Ishikawa (cell line): ENCODE data around the gene FKBP10.

Experiments used
- CREB1 ChIP-seq: IDR thresholded peaks from 2 replicates; pipeline ENCODE4 v1.6.1; 2012; ENCODE audit warnings: low read depth
- EGR1 ChIP-seq: IDR thresholded peaks from 2 replicates; pipeline ENCODE4 v1.6.1; 2012
- EP300 ChIP-seq: IDR thresholded peaks from 2 replicates; pipeline ENCODE4 v1.6.1; 2012; ENCODE audit warnings: borderline replicate concordance
- FOXM1 ChIP-seq: IDR thresholded peaks from 2 replicates; pipeline ENCODE4 v1.6.1; 2012; ENCODE audit warnings: low read depth, borderline replicate concordance
- MAX ChIP-seq: IDR thresholded peaks from 2 replicates; pipeline ENCODE4 v1.6.1; 2012
- NFIC ChIP-seq: IDR thresholded peaks from 2 replicates; pipeline ENCODE4 v1.6.1; 2012
- RAD21 ChIP-seq: IDR thresholded peaks from 2 replicates; pipeline ENCODE4 v1.6.1; 2012; ENCODE audit warnings: low read depth
- REST ChIP-seq: IDR thresholded peaks from 2 replicates; pipeline ENCODE4 v1.6.1; 2012; ENCODE audit warnings: low read depth, mild to moderate bottlenecking
- TAF1 ChIP-seq: IDR thresholded peaks from 2 replicates; pipeline ENCODE4 v1.6.1; 2012; ENCODE audit warnings: low read depth, mild to moderate bottlenecking
- TCF12 ChIP-seq: IDR thresholded peaks from 2 replicates; pipeline ENCODE4 v1.6.1; 2012; ENCODE audit warnings: low read depth
- USF1 ChIP-seq: IDR thresholded peaks from 2 replicates; pipeline ENCODE4 v1.6.1; 2012
- YY1 ChIP-seq: IDR thresholded peaks from 2 replicates; pipeline ENCODE4 v1.6.1; 2012; ENCODE audit warnings: low read depth

GRCh38 chr17:41794540-41794975 lies 18.2 kb upstream of the FKBP10 start:
- TF ChIP-seq NFIC (no peak), TAF1 (no peak), YY1 (no peak), CREB1 (no peak), EGR1 (no peak), FOXM1 (no peak), USF1 (no peak), REST (no peak), TCF12 (no peak), MAX (no peak), EP300 (no peak), RAD21 (no peak)
